Effector memory CD4-positive, alpha-beta T cell (primary cell): ENCODE data around the gene C1QC.
"Not testable (repeated sequence)": the region's sequence is repeated elsewhere in the genome, so short reads cannot be mapped to it uniquely, and the experiment has no call there.

Experiments used
- DNase-seq, 3 donors: peaks; one replicate each; pipeline ENCODE4 v3.0.0-alpha.2; 2020
- H3K27ac ChIP-seq: 2 replicates; pipeline ENCODE4 v1.7.0; 2013; ENCODE audit warnings: mild to moderate bottlenecking, low read length, moderate library complexity; ENCODE audit not compliant: insufficient read depth, poor library complexity, severe bottlenecking
- H3K27me3 ChIP-seq: replicated peaks from 2 replicates; pipeline ENCODE4 v1.7.0; 2013; ENCODE audit warnings: mild to moderate bottlenecking, low read length; ENCODE audit not compliant: insufficient read depth, control insufficient read depth, poor library complexity, severe bottlenecking
- H3K36me3 ChIP-seq: 2 replicates; pipeline ENCODE4 v1.7.0; 2013; ENCODE audit warnings: mild to moderate bottlenecking, low read length, moderate library complexity; ENCODE audit not compliant: control insufficient read depth, insufficient read depth
- H3K4me1 ChIP-seq: 2 replicates; pipeline ENCODE4 v1.7.0; 2013; ENCODE audit warnings: low read length, mild to moderate bottlenecking; ENCODE audit not compliant: control insufficient read depth, insufficient read depth, poor library complexity, severe bottlenecking
- H3K4me3 ChIP-seq: 2 replicates; pipeline ENCODE4 v1.7.0; 2013; ENCODE audit warnings: low read length, low read depth, mild to moderate bottlenecking; ENCODE audit not compliant: insufficient read depth, poor library complexity, severe bottlenecking
- H3K9me3 ChIP-seq: 2 replicates; pipeline ENCODE4 v1.7.0; 2013; ENCODE audit warnings: mild to moderate bottlenecking, low read length, moderate library complexity; ENCODE audit not compliant: control insufficient read depth

C1QC gene

GRCh38 chr1:22661880-22662279 is 18.4 kb downstream of the C1QC start:
- H3K27me3 ChIP-seq = no peaks in the 10 kb centered on the region
- H3K36me3 ChIP-seq = no peaks in the 10 kb centered on the region

DNA sequence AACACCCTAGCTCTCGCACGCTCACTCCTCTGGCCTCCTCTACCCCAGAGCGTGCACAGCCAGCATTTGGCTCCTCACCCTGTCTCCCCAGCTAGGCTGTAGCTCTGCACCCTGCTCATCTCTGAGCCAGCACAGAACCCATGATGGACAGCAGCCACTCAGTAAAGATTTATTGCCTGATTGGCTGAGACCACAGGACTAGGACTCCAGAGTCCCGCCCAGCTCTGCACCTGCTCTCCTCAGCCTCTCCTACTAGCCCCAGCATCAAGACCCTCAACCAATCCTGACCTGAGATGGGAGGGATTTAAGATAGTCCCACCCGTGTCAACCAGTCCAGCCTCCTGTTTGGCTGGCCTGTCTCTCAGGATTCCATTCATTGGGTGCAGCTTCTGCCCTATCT is 18.9 kb downstream of the C1QC start:
- DNase-seq = no peak
- Histone ChIP-seq H3K36me3 (no peaks in the 10 kb centered on the region), H3K4me1 (no peaks in the 10 kb centered on the region), H3K9me3 (no peaks in the 10 kb centered on the region), H3K27me3 (no peaks in the 10 kb centered on the region), H3K27ac (no peak overlapping the region), H3K4me3 (no peak overlapping the region)

More at GRCh38 chr1:22661880-22662279, 18.4 kb downstream of the C1QC start:
- no peak for DNase-seq
- no peak overlapping the region for H3K4me3 ChIP-seq
- H3K27ac ChIP-seq = no peak overlapping the region
- H3K4me1 ChIP-seq = no peaks in the 10 kb centered on the region
- H3K9me3 ChIP-seq = no peaks in the 10 kb centered on the region

DNA sequence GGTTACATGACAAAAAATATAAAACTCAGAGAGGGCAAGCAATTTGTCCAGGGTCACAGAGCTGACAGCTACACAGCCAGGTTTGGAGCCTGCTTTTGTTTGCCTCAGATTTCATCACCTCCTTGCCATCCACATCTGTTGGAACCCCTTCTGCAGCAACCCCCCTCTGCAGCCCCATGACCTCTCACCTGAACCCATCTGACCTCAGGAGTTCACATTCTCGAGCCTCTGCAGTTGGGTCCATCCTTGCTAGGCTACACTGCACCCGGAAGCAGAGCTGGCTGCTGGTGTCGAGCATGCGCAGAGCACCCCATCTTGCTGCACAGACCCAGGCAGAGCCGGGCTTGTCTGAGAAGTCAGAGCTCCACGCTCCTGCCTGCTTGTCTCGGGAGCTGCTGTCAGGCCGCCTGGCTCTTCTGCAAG is 19.6 kb downstream of the C1QC start:
- no peaks in the 10 kb centered on the region for H3K36me3 ChIP-seq
- H3K27ac ChIP-seq = no peak overlapping the region
- no peaks in the 10 kb centered on the region for H3K27me3 ChIP-seq
- H3K4me3 ChIP-seq = no peak overlapping the region
- no peaks in the 10 kb centered on the region for H3K9me3 ChIP-seq
- DNase-seq = no peak
- no peaks in the 10 kb centered on the region for H3K4me1 ChIP-seq

GRCh38 chr1:22665752-22666151 is 22.3 kb downstream of the C1QC start:
- H3K27me3 ChIP-seq = no peaks in the 10 kb centered on the region
- no peak for DNase-seq
- H3K27ac ChIP-seq = no peak overlapping the region
- no peaks in the 10 kb centered on the region for H3K36me3 ChIP-seq
- no peaks in the 10 kb centered on the region for H3K9me3 ChIP-seq
- H3K4me1 ChIP-seq = no peaks in the 10 kb centered on the region
- no peak overlapping the region for H3K4me3 ChIP-seq

GRCh38 chr1:22666412-22666811 is 23.0 kb downstream of the C1QC start:
- H3K36me3 ChIP-seq = no peaks in the 10 kb centered on the region
- no peak overlapping the region for H3K27ac ChIP-seq
- DNase-seq = no peak
- H3K4me1 ChIP-seq = no peaks in the 10 kb centered on the region
- no peak overlapping the region for H3K4me3 ChIP-seq
- H3K9me3 ChIP-seq = no peaks in the 10 kb centered on the region
- H3K27me3 ChIP-seq = no peaks in the 10 kb centered on the region

DNA sequence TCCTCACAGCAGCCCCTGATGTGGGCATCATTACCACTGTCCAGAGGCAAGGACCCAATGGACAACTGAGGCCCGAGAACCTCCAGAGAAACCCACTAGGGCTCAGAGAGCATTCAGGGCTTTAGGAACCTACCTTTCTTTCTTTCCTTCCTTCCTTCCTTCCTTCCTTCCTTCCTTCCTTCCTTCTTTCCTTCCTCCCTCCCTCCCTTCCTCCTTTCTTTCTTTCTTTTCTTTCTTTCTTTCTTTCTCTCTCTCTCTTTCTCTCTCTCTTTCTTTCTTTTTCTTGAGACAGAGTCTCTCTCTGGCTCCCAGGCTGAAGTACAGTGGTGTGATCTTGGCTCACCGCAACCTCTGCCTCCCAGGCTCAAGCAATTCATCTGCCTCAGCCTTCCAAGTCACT is 25.4 kb downstream of the C1QC start:
- not testable (repeated sequence) for DNase-seq, H3K36me3 ChIP-seq, H3K4me3 ChIP-seq, H3K9me3 ChIP-seq, H3K4me1 ChIP-seq, H3K27ac ChIP-seq, H3K27me3 ChIP-seq

DNA sequence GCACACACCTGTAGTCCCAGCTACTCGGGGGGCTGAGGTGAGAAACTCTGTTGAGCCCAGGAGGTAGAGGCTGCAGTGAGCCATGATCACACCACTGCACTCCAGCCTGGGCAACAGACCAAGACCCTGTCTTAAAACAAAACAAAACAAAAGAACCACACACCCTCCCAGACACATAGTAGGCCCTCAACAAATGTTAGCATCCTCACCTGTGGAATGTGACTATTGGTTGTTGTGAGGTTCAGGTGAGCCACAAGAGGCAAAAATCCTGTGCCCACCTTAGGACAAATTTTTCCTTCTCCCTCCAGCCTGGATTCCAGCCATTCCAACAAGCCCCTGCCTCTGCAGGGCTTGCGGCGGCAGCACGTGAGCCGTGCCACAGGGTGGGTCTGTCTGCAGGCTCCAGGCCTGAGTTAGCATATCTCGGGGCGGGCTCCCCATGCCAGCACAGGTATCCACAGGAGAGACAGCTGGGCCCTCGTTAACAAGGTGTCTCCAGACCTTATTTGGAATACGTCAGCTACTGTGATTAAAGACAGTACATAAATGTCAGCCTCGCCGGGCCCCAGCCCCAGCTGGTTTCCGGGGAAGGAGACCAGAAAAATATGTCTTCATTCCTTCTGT is 27.0 kb downstream of the C1QC start:
- Histone ChIP-seq H3K9me3 (no peaks in the 10 kb centered on the region), H3K27me3 (peaks cover 9% of the 10 kb centered on the region), H3K4me3 (no peak overlapping the region), H3K36me3 (no peaks in the 10 kb centered on the region), H3K27ac (no peak overlapping the region), H3K4me1 (no peaks in the 10 kb centered on the region)
- DNase-seq = no peak

- no peaks in the 10 kb centered on the region for H3K36me3 ChIP-seq
- H3K27me3 ChIP-seq = peaks cover 9% of the 10 kb centered on the region
- H3K9me3 ChIP-seq = no peaks in the 10 kb centered on the region
- H3K4me3 ChIP-seq = no peak overlapping the region
- no peak for DNase-seq
- H3K27ac ChIP-seq = no peak overlapping the region
- H3K4me1 ChIP-seq = no peaks in the 10 kb centered on the region
Observed at GRCh38 chr1:22671999-22672398, 28.6 kb downstream of the C1QC start.

DNA sequence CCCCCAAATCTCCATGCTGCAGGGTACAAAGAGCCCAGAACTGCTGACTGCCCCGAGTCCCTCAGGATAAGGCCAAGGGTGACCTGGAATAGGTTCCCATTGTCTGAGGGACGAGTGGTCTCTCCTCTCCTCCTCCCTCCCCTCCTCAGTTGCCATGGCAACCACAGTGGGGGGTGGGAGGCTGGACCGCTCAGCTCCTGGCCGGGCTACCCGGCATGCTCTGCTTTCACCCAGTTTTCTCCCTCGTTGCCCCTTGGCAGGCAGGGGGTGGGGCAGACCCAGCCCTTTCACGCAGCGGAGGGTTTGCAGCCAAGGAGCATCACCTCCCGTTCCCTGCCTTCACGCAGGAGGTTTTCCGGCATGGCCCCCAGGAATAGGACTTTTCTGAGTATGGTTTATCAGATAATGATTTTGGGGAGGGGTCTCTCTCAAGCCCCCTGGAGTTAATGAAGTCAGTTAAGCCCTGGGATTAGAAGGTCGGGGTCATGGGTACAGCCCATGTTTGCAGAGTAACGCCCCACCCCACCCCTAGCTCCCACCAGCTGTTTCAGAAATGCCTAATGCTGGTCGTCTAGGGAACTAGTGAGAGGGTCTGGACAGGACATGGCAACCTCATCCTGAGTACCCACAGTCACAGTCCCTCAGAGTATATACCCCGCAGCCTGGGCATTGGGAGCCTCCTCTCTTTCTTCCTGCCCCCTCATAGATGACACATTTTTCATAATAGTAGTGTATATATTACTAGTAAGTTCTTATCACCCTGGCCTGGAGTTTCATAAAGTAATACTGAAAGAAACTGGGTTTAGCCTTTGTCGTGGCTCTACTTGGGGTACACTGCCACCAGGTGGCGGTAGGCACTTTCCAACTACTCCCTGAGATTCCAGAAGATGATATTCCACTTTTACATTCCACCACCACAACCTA is 30.3 kb downstream of the C1QC start:
- DNase-seq = no peak
- Histone ChIP-seq H3K27me3 (peaks cover 9% of the 10 kb centered on the region), H3K4me3 (no peak overlapping the region), H3K36me3 (no peaks in the 10 kb centered on the region), H3K4me1 (no peaks in the 10 kb centered on the region), H3K27ac (no peak overlapping the region), H3K9me3 (no peaks in the 10 kb centered on the region)

DNA sequence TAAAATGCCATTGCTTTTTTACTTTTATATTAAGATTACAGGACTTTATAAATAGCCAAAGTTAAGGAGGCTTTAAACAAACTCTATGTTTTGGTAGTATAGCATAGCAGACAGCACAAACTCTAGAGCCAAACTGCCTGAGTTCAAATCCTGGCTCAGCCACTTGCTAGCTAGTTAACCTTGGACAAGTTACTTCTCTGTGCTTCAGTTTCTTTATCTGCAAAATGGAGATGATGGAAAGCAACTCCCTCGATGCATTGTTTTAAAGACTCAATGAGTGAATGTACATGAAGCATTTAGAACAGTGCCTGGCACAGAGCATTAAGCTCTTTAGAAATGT is 30.9 kb downstream of the C1QC start:
- DNase-seq = no peak
- Histone ChIP-seq H3K27ac (no peak overlapping the region), H3K27me3 (peaks cover 9% of the 10 kb centered on the region), H3K4me3 (no peak overlapping the region), H3K4me1 (no peaks in the 10 kb centered on the region), H3K9me3 (no peaks in the 10 kb centered on the region), H3K36me3 (no peaks in the 10 kb centered on the region)
